ENCODE measurements around the gene GIMAP5. TPM values are rescaled to one million over a fixed set of nuclear protein-coding genes. Genes with fewer than 3 reads are reported as not detected.

GIMAP5 gene
- total RNA-seq: under 0.01 TPM in 1 of 2 replicates, not detected in the other

GRCh38 chr7:150737265-150738055, at the start of gene GIMAP5:
TSS of gene GIMAP5 (plus strand) at chr7:150737418. CDS start at chr7:150740885, 3,467 bp downstream.

GRCh38 chr7:150716368-150716767, 20.9 kb upstream of the GIMAP5 start, which contains the start of gene GIMAP1:
TSS of gene GIMAP1 (plus strand) at chr7:150716613. CDS start at chr7:150719048, 2,435 bp downstream.

Other genes with a start within 250 kb of the GIMAP5 start
- 0.11 TPM in 1 of 2 replicates, not detected in the other for gene GIMAP7, start 222.5 kb upstream of the GIMAP5 start, total RNA-seq
- gene GIMAP4, start 170.0 kb upstream of the GIMAP5 start, total RNA-seq: 0.44 and 0.50 TPM in 2 replicates
- 0.11 and 0.25 TPM in 2 replicates for gene GIMAP6, start 105.0 kb upstream of the GIMAP5 start, total RNA-seq
- gene GIMAP2, start 51.7 kb upstream of the GIMAP5 start, total RNA-seq: 0.44 and 2.9 TPM in 2 replicates
- under 0.01 and 0.12 TPM in 2 replicates for gene GIMAP1, start 20.8 kb upstream of the GIMAP5 start, total RNA-seq
- gene TMEM176B, start 62.9 kb downstream of the GIMAP5 start, total RNA-seq: 0.12 TPM in 1 of 2 replicates, not detected in the other
- gene TMEM176A, start 63.4 kb downstream of the GIMAP5 start, total RNA-seq: 0.22 TPM in 1 of 2 replicates, not detected in the other
- gene AOC1, start 115.1 kb downstream of the GIMAP5 start, total RNA-seq: not detected in 2 replicates
- gene KCNH2, start 240.9 kb downstream of the GIMAP5 start, total RNA-seq: 4.4 and 5.2 TPM in 2 replicates

Measured in uterine smooth muscle cell (primary cell).